Inflammatory macrophage treated with lipopolysaccharide for 1 hour (primary cell): Measurements from ENCODE around the gene MPPED2.

Source experiments
- DNase-seq, 2 donors: peaks; one replicate each; pipeline ENCODE4 v3.0.0-alpha.2; 2020 to 2022

Gene MPPED2, protein sequence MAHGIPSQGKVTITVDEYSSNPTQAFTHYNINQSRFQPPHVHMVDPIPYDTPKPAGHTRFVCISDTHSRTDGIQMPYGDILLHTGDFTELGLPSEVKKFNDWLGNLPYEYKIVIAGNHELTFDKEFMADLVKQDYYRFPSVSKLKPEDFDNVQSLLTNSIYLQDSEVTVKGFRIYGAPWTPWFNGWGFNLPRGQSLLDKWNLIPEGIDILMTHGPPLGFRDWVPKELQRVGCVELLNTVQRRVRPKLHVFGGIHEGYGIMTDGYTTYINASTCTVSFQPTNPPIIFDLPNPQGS

GRCh38 chr11:30586251-30587144, at the start of gene MPPED2:
Gene MPPED2 (minus strand): TSS chr11:30586353. CDS start chr11:30580373, 5,980 bp downstream.
- peak; percentile 5 to 18 for DNase-seq

GRCh38 chr11:30635401-30635989, 49.3 kb upstream of the MPPED2 start:
- DNase-seq, result no peak

DNA sequence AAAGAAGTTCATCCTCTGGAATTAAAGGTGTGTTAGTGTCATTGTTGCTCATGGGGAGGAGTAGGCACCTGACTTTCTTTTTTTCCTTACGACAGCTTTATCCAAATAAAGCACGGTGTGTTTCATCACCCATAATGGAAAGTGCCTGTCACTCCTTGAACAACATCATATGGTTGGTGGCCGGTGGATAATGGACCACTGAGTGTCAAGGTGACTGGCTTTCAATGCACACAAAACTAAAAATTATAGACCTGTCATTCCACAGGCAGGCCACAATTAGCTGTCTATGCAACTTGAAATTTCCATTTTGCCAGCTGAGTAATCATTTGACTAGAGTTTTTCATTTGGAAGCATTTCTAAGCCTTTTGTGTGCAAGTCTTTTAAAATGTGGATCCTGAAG, 45.0 kb upstream of the MPPED2 start:
- no peak for DNase-seq

DNA sequence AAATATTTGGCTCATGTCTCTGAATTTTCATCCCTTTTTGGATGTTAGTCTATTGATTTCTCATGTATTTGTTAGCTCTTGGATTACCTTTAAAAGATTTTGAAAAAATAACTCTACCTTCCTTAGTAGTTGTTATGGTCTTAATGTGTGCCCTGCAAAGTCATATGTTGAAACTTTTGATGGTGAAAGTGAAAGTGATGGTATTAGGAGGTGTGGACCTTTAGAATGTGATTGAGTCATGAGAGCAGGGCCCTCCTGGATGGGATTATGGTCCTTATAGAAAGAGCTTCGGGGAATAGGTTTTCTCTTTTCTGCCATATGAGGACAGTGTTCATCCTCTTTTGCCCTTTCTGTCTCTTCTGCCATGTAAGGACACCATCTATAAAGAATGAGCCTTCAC, 33.6 kb upstream of the MPPED2 start:
- no peak for DNase-seq

- no peak for DNase-seq
Observed at GRCh38 chr11:30617762-30618161, 31.6 kb upstream of the MPPED2 start.

DNA sequence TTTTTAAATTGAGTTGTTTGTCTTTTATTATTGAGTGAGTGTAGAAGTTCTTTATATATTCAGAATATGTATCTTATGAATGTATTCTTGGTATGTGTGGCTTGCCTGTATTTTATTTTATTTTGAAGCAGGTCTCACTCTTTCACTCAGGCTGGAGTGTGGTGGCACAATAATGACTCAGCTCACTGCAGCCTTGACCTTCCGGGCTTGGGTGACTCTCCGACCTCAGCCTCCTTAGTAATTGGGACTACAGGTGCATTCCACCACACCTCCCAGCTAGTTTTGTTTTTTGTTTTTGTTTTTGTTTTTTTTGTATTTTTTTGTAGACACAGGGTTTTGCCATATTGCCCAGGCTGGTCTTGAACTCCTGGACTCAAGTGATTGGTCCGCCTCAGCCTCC, 24.5 kb upstream of the MPPED2 start:
- no peak for DNase-seq

DNA sequence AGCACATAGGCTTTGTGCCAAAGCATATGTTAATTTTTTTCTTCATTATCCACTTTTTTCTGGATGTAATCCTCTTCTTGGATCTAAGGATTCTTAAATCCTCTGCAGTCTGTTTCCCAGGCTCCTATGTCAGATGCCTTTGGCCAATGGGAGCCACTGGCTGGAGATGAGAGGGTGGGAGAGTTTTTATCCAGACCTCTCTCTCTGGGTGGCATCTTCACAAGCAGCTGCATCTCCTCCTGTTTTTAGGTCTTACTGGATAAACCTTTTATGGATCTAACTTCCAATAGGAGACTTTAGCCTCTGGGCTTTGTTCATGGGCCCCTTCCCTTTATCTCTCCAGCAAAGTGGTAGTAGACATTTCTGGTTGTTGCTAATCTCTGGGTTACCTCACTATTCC, 22.4 kb upstream of the MPPED2 start:
- DNase-seq, result no peak

GRCh38 chr11:30605036-30605605, 19.0 kb upstream of the MPPED2 start:
- no peak for DNase-seq

DNA sequence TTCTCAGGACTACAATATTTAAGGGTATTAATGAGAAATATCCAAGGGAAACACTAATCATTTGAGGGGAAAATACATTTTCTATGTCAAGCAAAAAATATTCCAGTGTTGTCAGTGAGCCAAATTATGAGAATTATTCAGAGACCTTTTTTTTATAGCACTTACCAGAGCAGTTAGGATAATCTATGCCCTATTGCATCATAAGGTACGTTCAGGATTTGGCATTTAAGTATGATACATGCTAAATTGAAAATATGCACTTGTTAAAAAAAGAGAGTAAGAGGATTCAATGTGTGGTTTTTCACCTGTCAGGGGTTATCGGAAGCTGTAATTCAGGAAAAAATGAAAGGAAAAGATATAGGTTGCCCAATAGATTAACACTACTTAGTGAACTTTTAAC, 17.2 kb upstream of the MPPED2 start:
- no peak for DNase-seq

DNA sequence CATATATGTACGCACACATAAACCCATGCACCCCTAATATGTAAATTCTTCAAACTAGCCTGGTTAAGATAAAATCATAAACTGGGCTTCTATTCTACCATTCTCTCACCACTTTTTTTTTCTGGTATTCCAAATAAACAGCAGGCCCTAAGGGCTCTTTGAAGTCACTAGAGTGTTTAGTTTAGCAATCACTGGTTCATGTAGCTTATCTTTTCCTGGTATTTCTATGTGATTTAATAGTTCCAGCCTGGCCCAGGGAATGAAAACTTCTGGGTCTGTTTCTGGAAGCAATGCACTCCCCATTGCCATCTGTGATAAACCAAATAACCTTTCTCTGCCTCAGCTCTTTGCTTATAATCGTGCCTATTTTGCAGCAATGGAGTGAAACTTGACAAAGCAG, 10.7 kb upstream of the MPPED2 start:
- DNase-seq, result no peak

DNA sequence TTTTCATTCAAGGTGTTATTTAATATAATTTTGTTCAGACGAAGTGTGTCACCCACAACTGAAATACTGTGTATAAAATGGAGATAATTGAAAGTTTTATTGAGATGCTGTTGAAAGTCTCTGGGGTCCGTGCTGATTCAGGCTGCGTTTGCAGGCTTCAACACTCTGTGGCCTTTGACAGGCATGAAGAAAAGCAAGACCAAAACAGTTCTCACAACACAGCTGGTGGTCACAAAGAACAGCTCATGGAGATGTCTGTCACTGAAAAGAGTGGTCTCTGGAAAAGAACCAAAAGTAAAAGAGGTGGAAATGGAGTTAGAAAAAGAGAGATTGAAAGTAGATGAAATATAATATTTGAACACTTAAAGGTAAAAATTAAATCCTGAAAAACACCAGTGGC, 9.8 kb upstream of the MPPED2 start:
- DNase-seq, result no peak

DNA sequence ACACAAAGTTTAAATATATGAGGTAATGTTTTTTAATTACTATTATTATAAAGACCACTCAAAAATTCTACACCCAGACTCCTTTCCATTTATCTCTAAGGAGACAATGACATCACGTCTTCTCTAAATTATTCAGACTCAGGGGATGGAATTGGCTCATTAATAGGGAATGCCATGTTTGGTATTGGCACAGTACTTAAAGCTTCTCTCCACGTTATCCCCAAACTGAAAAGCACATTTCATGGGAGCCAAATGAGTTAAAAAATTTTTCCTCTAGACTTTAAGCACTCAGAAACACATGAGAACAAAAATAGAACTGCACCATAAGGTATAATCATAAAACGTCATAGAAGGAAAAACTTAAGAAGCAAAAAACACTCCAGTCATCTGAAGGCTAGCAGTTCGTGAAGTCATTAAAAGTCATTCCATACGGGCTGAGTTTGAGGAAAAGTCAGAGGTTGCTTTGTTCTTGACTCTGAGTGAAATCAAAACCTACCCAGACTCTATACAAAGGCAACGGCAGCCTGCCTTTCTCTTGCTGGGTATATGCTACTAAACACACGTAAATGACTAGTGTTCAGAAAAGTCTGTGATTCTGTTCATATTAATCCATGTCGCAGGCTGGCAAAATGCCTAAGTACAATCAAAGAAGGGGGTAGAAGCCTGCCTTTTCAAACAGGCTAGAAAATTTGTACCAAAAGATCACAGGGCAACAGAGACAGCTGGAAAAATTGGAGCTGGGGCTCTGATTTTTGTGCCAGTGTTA, 8.7 kb upstream of the MPPED2 start:
- DNase-seq, result no peak

GRCh38 chr11:30587269-30587812, 1.2 kb upstream of the MPPED2 start:
- DNase-seq, result no peak

DNA sequence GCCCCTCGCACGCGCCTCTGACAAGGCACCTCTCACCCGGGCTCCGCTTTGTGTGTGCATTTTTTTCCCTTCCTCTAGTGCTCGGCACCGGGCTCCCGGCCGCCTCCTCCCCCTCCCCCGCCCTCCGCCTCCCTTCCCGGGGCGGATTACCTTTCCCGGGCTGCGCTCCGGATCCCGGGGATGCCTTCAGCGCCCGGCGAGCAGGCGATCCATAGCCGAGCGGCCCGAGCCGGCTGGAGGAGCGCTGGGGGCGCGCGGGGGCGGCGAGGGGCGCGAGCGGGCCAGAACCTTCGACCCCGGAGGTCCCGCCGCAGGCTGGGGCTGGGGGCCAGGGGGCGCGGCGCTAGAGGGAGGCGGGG, 282 bp downstream of the MPPED2 start:
- DNase-seq, result no peak

DNA sequence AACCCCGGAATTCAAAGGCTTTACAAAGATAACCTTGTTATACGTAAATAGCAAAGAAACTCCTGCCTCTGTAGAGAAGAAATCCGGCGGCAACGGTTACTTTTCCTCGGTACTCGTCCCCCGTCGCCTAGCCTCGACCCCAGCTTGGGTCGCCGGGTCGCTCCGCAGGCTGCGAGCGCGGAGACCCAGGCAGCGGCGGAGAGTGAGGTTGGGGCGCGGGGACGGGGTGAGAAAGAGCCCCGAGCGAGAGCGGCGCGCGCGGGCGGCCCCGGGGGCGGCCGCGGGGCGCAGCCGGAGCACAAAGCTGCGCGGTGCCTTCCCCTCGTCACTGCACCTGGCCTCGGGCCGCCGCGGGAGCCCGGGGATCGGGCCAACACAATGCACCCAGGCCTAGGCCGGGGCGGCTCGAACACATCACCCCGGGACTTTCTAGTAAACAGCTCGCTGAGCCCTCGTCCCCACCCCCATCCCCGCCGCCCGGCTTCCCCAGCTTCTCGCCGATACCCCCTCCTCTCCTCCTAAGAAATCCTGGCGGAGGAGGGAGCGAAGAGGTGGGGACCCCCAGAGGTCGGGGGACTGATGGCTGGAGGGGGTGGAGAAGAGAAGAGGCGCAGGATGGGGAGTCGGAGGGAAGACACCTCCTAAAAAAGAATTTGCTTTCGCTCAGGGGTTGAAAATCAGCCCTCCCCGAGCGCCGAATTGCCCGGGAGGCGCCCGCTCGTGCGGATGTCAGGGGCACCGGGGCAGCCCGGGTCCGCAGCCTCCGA, 845 bp downstream of the MPPED2 start:
- no peak for DNase-seq

- no peak for DNase-seq
Observed at GRCh38 chr11:30583476-30584280, 2.5 kb downstream of the MPPED2 start.

DNA sequence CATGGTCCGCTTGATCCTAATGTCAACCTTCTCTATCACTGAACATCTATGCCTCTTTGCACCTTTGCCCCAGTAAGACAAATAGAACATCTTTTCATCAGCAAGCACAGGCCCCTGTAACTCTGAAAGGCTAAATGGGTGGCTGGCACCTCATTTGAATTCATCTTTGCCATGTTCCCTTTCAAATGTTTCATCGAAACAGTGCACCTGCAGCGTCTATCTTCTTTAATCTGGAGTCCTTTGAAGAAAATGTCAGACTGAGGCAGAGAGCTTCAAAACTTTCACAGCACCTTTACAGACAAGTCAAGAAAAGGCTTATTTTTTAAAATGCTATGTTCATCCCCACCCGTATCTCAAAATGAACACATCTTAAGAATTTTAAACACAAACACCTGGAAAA, 3.4 kb downstream of the MPPED2 start:
- DNase-seq, result no peak

DNA sequence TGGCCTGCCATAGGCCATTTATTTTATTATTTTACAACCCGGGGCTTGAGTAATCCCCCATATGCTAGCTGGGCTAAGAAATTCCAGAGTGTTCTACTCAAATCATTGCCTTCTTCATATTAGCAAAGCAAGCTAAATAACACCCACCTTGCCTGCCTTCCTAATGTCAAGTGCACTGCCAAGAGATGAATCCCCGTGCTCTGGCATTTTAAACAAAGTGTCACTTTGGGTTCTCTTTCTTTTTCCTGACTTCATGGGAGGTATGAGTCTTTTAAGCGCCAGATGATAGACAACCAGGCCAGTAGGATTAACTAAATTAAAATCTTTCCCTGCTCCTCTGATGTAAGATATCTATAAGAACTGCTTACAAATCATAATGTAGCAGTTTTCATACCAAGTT, 4.5 kb downstream of the MPPED2 start:
- DNase-seq, result no peak

- no peak for DNase-seq
Observed at GRCh38 chr11:30580573-30580972, 5.6 kb downstream of the MPPED2 start.

DNA sequence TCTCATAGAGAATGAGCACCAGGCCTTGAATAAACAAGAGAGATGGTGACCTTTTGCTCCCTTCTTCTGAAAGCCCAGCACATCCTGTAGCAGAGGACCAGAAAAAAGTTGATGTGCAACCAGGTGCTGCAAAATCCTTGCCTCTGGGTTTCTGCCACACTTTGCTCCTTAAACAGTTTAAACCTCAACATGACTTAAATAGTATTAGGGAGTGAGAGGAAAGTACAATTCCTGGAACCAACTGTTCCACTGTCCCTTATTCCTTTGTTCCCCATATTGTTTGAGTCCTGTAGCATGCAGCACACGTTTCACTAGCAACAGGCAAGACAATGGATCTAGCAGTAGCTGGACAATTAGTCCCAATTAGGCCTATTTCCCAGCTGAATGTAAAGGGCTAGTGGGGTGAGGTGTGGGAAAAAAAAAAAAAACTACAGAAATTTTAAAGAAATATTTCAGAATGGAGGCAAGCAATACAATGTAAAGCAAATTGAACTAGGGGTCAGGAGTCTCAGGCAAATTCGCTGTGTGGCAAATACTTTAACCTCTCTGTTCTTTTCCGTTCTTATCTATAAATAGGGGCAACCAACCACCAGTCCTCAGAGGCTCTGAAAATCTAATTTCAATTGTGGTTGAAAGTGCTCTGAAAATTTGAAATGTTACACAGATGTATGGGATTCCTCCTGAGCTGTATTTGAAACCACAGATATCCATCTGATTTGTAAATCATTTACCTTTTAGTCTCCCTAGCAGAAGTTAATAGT, 6.6 kb downstream of the MPPED2 start:
- no peak for DNase-seq
